Thyroid gland (tissue), 4 donors: Measurements from ENCODE around the gene RUFY3. TPM values are rescaled to one million over a fixed set of nuclear protein-coding genes. Genes with fewer than 3 reads are reported as not detected.

Experiments
- DNase-seq, 2 donors: peaks; one replicate each; pipeline ENCODE4 v3.0.0-alpha.2; 2019
- H3K27ac ChIP-seq, 3 donors: fragments of 200-600 bp; sonication (generic); 1 replicate in 2 of 3; 2 replicates in 1 of 3; pipeline ENCODE4 v1.5.1; 2016 to 2019; ENCODE audit warnings: mild to moderate bottlenecking in 1 of 3, moderate library complexity in 1 of 3
- H3K27me3 ChIP-seq: fragments of 200-600 bp; sonication (generic); one replicate; pipeline ENCODE4 v1.5.1; 2019
- H3K36me3 ChIP-seq, 2 donors: fragments of 200-600 bp; sonication (generic); one replicate each; pipeline ENCODE4 v1.5.1; 2016 to 2019
- H3K4me1 ChIP-seq, 2 donors: fragments of 200-600 bp; sonication (generic); one replicate each; pipeline ENCODE4 v1.5.1; 2017 to 2019
- H3K4me3 ChIP-seq, 3 donors: fragments of 200-600 bp; sonication (generic); replicated peaks in 1 of 3; 1 replicate in 2 of 3; 2 replicates in 1 of 3; pipeline ENCODE4 v1.5.1; 2016; ENCODE audit warnings: mild to moderate bottlenecking in 1 of 3
- H3K9me3 ChIP-seq: fragments of 200-600 bp; sonication (generic); one replicate; pipeline ENCODE4 v1.5.1; 2017
- POLR2A ChIP-seq, 2 donors: fragments of 450-650 bp; IDR thresholded peaks; one replicate each; pipeline ENCODE4 v1.6.1; 2017; ENCODE audit warnings: antibody characterized with exemption in 2 of 2, mild to moderate bottlenecking in 2 of 2, moderate library complexity in 1 of 2
- whole genome bisulfite sequencing, 2 donors: methylation state at CpG; one replicate each; pipeline ENCODE4 v1.1.5; 2017; 5-methylcytosine and 5-hydroxymethylcytosine counted together
- intact Hi-C: fragments of 100-400 bp; cut with DNase I; formaldehyde crosslinking; loops from one replicate; pipeline ENCODE4 v1.15.1; 2023
- total RNA-seq, 4 donors: library from RNA; depleted of rRNA; stranded (reverse); fragments of >200 nt; gene quantifications; one replicate each; pipeline ENCODE4 v1.2.3, GENCODE V29; 2016
- TF ChIP-seq, protein P1 (sequence below), 6 experiments: fragments of 200-600 bp in 3 of 6; fragments of 450-650 bp in 3 of 6; sonication (generic) in 3 of 6; IDR thresholded peaks; one replicate each; pipeline ENCODE4 v1.5.1; 2016 to 2019; ENCODE audit warnings: antibody characterized with exemption in 6 of 6, mild to moderate bottlenecking in 2 of 6, inconsistent platforms in 1 of 6, moderate library complexity in 1 of 6

The RUFY3 gene
- total RNA-seq, 4 donors from 2014 or later: 148 to 242 (median 155) TPM

DNA sequence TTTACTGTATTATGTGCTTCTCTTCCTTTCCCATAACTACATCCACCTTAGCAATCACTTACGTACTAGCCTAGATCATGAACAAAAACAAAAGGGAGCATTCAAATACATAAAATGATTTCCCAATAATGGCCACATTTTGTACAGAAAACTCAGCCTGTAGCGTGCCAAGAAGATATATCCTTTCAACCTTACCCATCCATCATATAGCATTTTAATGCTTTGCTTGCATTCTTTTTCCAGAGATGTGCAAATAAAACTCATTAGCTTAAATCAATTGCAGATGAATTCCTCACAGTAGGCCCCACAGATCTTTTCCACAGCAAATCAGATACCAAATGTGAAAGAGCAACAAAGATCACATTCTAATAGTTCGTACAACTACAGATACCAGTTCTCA, 97.2 kb downstream of the RUFY3 start:
- WGBS, 2 donors: 94 to 95% methylated on average over 3 of the region's 3 CpGs
- Histone ChIP-seq H3K27ac (no peak overlapping the region), H3K4me1 (no peaks in the 10 kb centered on the region), H3K27me3 (no peaks in the 10 kb centered on the region), H3K4me3 (no peak overlapping the region), H3K9me3 (no peaks in the 10 kb centered on the region), H3K36me3 (peaks cover 14 to 24% of the 10 kb centered on the region in 2 donors)
- TF ChIP-seq, protein P1, sequence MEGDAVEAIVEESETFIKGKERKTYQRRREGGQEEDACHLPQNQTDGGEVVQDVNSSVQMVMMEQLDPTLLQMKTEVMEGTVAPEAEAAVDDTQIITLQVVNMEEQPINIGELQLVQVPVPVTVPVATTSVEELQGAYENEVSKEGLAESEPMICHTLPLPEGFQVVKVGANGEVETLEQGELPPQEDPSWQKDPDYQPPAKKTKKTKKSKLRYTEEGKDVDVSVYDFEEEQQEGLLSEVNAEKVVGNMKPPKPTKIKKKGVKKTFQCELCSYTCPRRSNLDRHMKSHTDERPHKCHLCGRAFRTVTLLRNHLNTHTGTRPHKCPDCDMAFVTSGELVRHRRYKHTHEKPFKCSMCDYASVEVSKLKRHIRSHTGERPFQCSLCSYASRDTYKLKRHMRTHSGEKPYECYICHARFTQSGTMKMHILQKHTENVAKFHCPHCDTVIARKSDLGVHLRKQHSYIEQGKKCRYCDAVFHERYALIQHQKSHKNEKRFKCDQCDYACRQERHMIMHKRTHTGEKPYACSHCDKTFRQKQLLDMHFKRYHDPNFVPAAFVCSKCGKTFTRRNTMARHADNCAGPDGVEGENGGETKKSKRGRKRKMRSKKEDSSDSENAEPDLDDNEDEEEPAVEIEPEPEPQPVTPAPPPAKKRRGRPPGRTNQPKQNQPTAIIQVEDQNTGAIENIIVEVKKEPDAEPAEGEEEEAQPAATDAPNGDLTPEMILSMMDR (IDR thresholded peaks at IDR 0.05): no peak
- TF ChIP-seq POLR2A (IDR thresholded peaks at IDR 0.05): no peak
- intact Hi-C loops: no loop called here
- no peak for DNase-seq

DNA sequence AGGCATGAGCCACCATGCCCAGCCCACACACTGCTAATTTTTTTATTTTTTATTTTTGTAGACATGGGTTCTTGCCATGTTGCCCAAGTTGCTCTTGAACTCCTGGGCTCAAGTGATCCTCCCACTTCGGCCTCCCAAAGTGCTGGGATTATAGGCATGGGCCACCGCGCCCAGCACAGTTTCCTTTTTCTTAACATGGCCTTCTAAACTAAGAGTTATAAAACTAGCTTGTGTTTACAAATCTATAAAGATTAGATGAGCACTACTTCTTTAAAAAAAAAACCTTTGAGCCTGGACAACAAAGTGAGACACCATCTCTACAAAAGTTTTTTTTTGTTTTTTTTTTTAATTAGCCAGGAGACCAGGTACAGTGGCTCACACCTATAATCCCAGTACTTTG, 107.3 kb downstream of the RUFY3 start:
- WGBS, 2 donors: 99 to 100% methylated on average over 3 of the region's 3 CpGs
- H3K27ac ChIP-seq: no peak overlapping the region
- no peak overlapping the region for H3K4me3 ChIP-seq
- peaks cover 43 to 71% of the 10 kb centered on the region in 2 donors for H3K36me3 ChIP-seq
- no peak for TF ChIP-seq POLR2A (IDR thresholded peaks at IDR 0.05)
- TF ChIP-seq, protein P1 (IDR thresholded peaks at IDR 0.05): no peak
- intact Hi-C loops: no loop called here
- H3K4me1 ChIP-seq: no peaks in the 10 kb centered on the region
- H3K9me3 ChIP-seq: no peaks in the 10 kb centered on the region
- no peak for DNase-seq
- H3K27me3 ChIP-seq: no peaks in the 10 kb centered on the region

DNA sequence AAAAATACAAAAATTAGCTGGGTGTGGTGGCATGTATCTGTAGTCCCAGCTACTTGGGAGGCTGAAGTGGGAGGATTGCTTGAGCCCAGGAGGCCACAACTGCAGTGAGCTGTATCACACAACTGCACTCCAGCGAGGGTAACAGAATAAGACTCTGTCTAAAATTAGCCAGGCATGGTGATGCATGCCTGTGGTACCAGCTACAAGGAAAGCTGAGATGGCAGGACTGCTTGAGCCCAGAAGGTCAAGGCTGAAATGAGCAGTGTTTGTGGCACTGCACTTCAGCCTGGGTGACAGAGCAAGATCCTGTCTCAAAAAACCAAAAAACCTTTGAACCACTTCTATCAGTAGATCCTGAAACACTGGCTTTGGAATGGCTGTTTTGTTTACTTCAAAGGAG, 107.7 kb downstream of the RUFY3 start:
- intact Hi-C loops: no loop called here
- Histone ChIP-seq H3K4me1 (no peaks in the 10 kb centered on the region), H3K27ac (no peak overlapping the region), H3K4me3 (no peak overlapping the region), H3K27me3 (no peaks in the 10 kb centered on the region), H3K36me3 (peaks cover 41 to 71% of the 10 kb centered on the region in 2 donors), H3K9me3 (no peaks in the 10 kb centered on the region)
- DNase-seq: no peak
- TF ChIP-seq, protein P1 (IDR thresholded peaks at IDR 0.05): no peak
- TF ChIP-seq POLR2A (IDR thresholded peaks at IDR 0.05): no peak
- 87 to 90% methylated on average over 1 of the region's 1 CpG for WGBS, 2 donors

DNA sequence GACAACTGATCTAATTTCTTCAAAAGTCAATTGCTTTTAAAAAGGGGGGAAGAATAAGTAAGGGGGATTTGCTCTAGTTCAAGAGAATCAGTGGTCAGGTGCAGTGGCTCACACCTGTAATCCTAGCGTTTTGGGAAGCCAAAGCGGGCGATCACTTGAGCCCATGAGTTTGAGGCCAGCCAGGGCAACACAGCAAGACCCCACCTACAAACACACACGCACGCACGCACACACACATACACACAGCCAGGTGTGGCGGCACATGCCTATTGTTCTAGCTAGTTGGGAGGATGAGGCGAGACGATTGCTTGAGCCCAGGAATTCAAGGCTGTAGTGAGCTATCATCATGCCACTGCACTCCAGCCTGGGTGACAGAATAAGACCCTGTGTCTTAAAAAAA, 108.3 kb downstream of the RUFY3 start:
- no peaks in the 10 kb centered on the region for H3K27me3 ChIP-seq
- no peak overlapping the region for H3K4me3 ChIP-seq
- no peak overlapping the region for H3K27ac ChIP-seq
- TF ChIP-seq, protein P1 (IDR thresholded peaks at IDR 0.05): no peak
- no peak for TF ChIP-seq POLR2A (IDR thresholded peaks at IDR 0.05)
- intact Hi-C loops: loop anchor here (10.0 kb wide), 2 partner anchors 125 to 165 kb away; partner anchors contain the start of gene DCK
- H3K4me1 ChIP-seq: no peaks in the 10 kb centered on the region
- H3K36me3 ChIP-seq: peaks cover 41 to 66% of the 10 kb centered on the region in 2 donors
- WGBS, 2 donors: 96 to 98% methylated on average over 9 of the region's 9 CpGs
- DNase-seq: no peak
- H3K9me3 ChIP-seq: no peaks in the 10 kb centered on the region

DNA sequence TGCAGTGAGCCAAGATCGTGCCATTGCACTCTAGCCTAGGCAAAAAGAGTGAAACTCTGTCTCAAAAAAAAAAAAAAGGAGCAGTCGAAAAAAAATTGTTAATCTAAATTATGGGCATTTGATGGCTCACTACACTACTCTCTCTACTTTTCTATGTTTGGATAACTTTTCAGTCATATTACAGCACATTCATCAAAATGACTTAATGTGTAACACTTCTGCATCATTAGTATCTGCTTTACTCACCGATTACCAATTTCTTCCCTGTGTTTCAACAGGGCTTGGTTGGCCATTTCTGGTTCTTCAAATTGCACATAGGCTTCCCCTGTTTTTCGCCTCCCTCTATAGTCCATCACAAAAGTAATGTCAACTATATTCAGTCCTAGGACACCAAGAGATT, 109.5 kb downstream of the RUFY3 start:
- WGBS, 2 donors: 95 to 96% methylated on average over 4 of the region's 4 CpGs
- peaks cover 35 to 54% of the 10 kb centered on the region in 2 donors for H3K36me3 ChIP-seq
- TF ChIP-seq POLR2A (IDR thresholded peaks at IDR 0.05): no peak
- TF ChIP-seq, protein P1 (IDR thresholded peaks at IDR 0.05): no peak

More for the DNA sequence above, 109.5 kb downstream of the RUFY3 start:
- H3K9me3 ChIP-seq: no peaks in the 10 kb centered on the region
- H3K27me3 ChIP-seq: no peaks in the 10 kb centered on the region
- H3K4me3 ChIP-seq: no peak overlapping the region
- H3K4me1 ChIP-seq: peaks cover 0 to 3% of the 10 kb centered on the region in 2 donors
- no peak overlapping the region for H3K27ac ChIP-seq
- intact Hi-C loops: loop anchor here (10.0 kb wide), 2 partner anchors 126 to 164 kb away; partner anchors contain the start of gene DCK
- DNase-seq: no peak
